ENCODE results near the gene ATRN. TPM values are rescaled to one million over a fixed set of nuclear protein-coding genes. Genes with fewer than 3 reads are reported as not detected.

Gene ATRN
- total RNA-seq, 6 experiments from 2014 or later, result 46.9 to 82.1 (median 59.1) TPM

GRCh38 chr20:3672547-3673171 is 201.8 kb downstream of the ATRN start:
- WGBS (ENCODE audit: insufficient coverage, low coverage, low lambda C conversion rate, missing lambda C conversion rate), result 10% methylated on average over 2 of the region's 58 CpGs
- intact Hi-C loops (cut with DNase I), result loop anchor here in 1 of 2 donors (10.0 kb wide), 1 partner anchor 102 kb away; no protein-coding TSS in a partner anchor
- Histone ChIP-seq H3K27ac (no peak overlapping the region), H3K36me3 (no peaks in the 10 kb centered on the region), H3K4me1 (peaks cover 0 to 2% (median 0%) of the 10 kb centered on the region in 4 donors), H3K4me3 (no peak overlapping the region), H3K9me3 (no peaks in the 10 kb centered on the region), H3K27me3 (peaks cover 0 to 23% of the 10 kb centered on the region in 2 donors)
- DNase-seq, result no peak
- no peak for TF ChIP-seq CTCF (IDR thresholded peaks at IDR 0.05)
- TF ChIP-seq POLR2A (IDR thresholded peaks at IDR 0.05), result no peak
- no peak for ATAC-seq

- Histone ChIP-seq H3K4me3 (no peak overlapping the region), H3K27me3 (peaks cover 0 to 23% of the 10 kb centered on the region in 2 donors), H3K36me3 (no peaks in the 10 kb centered on the region), H3K27ac (no peak overlapping the region), H3K9me3 (no peaks in the 10 kb centered on the region), H3K4me1 (peaks cover 0 to 2% (median 0%) of the 10 kb centered on the region in 4 donors)
- intact Hi-C loops (cut with DNase I), result loop anchor here in 1 of 2 donors (10.0 kb wide), 1 partner anchor 101 kb away; no protein-coding TSS in a partner anchor
- no peak for DNase-seq
- TF ChIP-seq POLR2A (IDR thresholded peaks at IDR 0.05) (no peak), CTCF (IDR thresholded peaks at IDR 0.05) (no peak)
- WGBS (ENCODE audit: insufficient coverage, low coverage, low lambda C conversion rate, missing lambda C conversion rate), result 7% methylated on average over 3 of the region's 90 CpGs
- no peak for ATAC-seq
These were observed 202.6 kb downstream of the ATRN start for GRCh38 chr20:3673221-3674070.

- no peak overlapping the region for H3K27ac ChIP-seq
- WGBS (ENCODE audit: insufficient coverage, low coverage, low lambda C conversion rate, missing lambda C conversion rate), result 41% methylated on average over 7 of the region's 10 CpGs
- peaks cover 0 to 23% of the 10 kb centered on the region in 2 donors for H3K27me3 ChIP-seq
- DNase-seq, result no peak
- ATAC-seq, result no peak
- TF ChIP-seq POLR2A (IDR thresholded peaks at IDR 0.05) (no peak), CTCF (IDR thresholded peaks at IDR 0.05) (no peak)
- H3K4me3 ChIP-seq, result no peak overlapping the region
- no peaks in the 10 kb centered on the region for H3K36me3 ChIP-seq
- H3K9me3 ChIP-seq, result no peaks in the 10 kb centered on the region
- intact Hi-C loops (cut with DNase I), result loop anchor here in 1 of 2 donors (10.0 kb wide), 1 partner anchor 100 kb away; no protein-coding TSS in a partner anchor
- peaks cover 0 to 2% (median 0%) of the 10 kb centered on the region in 4 donors for H3K4me1 ChIP-seq
These were observed 203.6 kb downstream of the ATRN start for GRCh38 chr20:3674447-3674846.

- H3K27me3 ChIP-seq, result peaks cover 0 to 23% of the 10 kb centered on the region in 2 donors
- DNase-seq, result no peak
- intact Hi-C loops (cut with DNase I), result loop anchor here in 1 of 2 donors (10.0 kb wide), 1 partner anchor 100 kb away; no protein-coding TSS in a partner anchor
- no peak overlapping the region for H3K27ac ChIP-seq
- TF ChIP-seq CTCF (IDR thresholded peaks at IDR 0.05) (no peak), POLR2A (IDR thresholded peaks at IDR 0.05) (no peak)
- peaks cover 0 to 2% (median 0%) of the 10 kb centered on the region in 4 donors for H3K4me1 ChIP-seq
- no peak for ATAC-seq
- no peaks in the 10 kb centered on the region for H3K9me3 ChIP-seq
- H3K36me3 ChIP-seq, result no peaks in the 10 kb centered on the region
- H3K4me3 ChIP-seq, result no peak overlapping the region
- WGBS (ENCODE audit: insufficient coverage, low coverage, low lambda C conversion rate, missing lambda C conversion rate), result 27% methylated on average over 9 of the region's 13 CpGs
These were observed 204.4 kb downstream of the ATRN start for GRCh38 chr20:3674995-3675900.

All from right lobe of liver (tissue), 6 donors.